Mesothelial cell of epicardium (in vitro differentiated cells): Measurements from ENCODE around the gene NR3C2. TPM values are rescaled to one million over a fixed set of nuclear protein-coding genes. Genes with fewer than 3 reads are reported as not detected.
A peak's percentile ranks its signal among the peaks of the same experiment; 100 is the strongest.
"Not testable (repeated sequence)": the region's sequence is repeated elsewhere in the genome, so short reads cannot be mapped to it uniquely, and the experiment has no call there.

Experiments used
- DNase-seq, 2 experiments: peaks; one replicate each; pipeline ENCODE4 v3.0.0; 2021; ENCODE audit warnings: low spot score in 2 of 2; ENCODE audit not compliant: unreplicated experiment in 2 of 2
- H3K27ac Mint-ChIP-seq: 2 replicates; pipeline ENCODE4 v1.8.0; 2021; ENCODE audit warnings: mixed read lengths
- H3K27me3 Mint-ChIP-seq: 2 replicates; pipeline ENCODE4 v1.8.0; 2021; ENCODE audit warnings: low read depth, mixed read lengths
- H3K36me3 Mint-ChIP-seq: 2 replicates; pipeline ENCODE4 v1.8.0; 2021; ENCODE audit warnings: mixed read lengths
- H3K4me1 Mint-ChIP-seq: 2 replicates; pipeline ENCODE4 v1.8.0; 2021; ENCODE audit warnings: mixed read lengths
- H3K4me3 Mint-ChIP-seq: 2 replicates; pipeline ENCODE4 v1.8.0; 2021; ENCODE audit warnings: mild to moderate bottlenecking, moderate library complexity, mixed read lengths
- H3K9me3 Mint-ChIP-seq: 2 replicates; pipeline ENCODE4 v1.8.0; 2021; ENCODE audit warnings: mixed read lengths
- total RNA-seq: library from RNA; stranded (reverse); gene quantifications from 3 replicates; pipeline ENCODE4 v1.2.1, GENCODE V29; 2021
- TF ChIP-seq, protein P1 (sequence below): fragments of 200-600 bp; sonication (generic); IDR thresholded peaks from one replicate; pipeline ENCODE4 v1.5.0; 2021; ENCODE audit warnings: antibody characterized with exemption; ENCODE audit not compliant: unreplicated experiment

The NR3C2 gene
- total RNA-seq, 1 donor from 2014 or later = 5.2 TPM

DNA sequence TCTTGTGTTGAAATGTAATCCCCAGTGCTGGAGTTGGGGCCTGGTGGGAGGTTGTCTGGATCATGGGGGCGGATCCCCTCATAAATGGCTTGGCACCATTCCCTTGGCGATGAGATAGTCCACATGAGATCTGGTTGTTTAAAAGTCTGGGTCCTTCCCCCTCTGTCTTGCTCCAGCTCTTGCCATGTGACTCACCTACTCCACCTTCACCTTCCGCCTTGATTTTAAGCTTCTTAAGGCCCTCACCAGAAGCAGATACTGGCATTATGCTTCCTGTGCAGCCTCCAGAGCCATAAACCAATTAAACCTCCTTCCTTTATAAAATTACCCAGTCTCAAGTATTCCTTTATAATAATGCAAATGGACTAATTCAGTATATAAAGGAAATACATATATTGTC, 111.5 kb downstream of the NR3C2 start:
- DNase-seq = no peak
- TF ChIP-seq, protein P1, sequence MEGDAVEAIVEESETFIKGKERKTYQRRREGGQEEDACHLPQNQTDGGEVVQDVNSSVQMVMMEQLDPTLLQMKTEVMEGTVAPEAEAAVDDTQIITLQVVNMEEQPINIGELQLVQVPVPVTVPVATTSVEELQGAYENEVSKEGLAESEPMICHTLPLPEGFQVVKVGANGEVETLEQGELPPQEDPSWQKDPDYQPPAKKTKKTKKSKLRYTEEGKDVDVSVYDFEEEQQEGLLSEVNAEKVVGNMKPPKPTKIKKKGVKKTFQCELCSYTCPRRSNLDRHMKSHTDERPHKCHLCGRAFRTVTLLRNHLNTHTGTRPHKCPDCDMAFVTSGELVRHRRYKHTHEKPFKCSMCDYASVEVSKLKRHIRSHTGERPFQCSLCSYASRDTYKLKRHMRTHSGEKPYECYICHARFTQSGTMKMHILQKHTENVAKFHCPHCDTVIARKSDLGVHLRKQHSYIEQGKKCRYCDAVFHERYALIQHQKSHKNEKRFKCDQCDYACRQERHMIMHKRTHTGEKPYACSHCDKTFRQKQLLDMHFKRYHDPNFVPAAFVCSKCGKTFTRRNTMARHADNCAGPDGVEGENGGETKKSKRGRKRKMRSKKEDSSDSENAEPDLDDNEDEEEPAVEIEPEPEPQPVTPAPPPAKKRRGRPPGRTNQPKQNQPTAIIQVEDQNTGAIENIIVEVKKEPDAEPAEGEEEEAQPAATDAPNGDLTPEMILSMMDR = no peak
- Mint-ChIP-seq H3K27me3 (no peaks in the 10 kb centered on the region), H3K27ac (no peak overlapping the region), H3K36me3 (no peaks in the 10 kb centered on the region), H3K4me3 (no peak overlapping the region), H3K4me1 (no peaks in the 10 kb centered on the region), H3K9me3 (no peaks in the 10 kb centered on the region)

DNA sequence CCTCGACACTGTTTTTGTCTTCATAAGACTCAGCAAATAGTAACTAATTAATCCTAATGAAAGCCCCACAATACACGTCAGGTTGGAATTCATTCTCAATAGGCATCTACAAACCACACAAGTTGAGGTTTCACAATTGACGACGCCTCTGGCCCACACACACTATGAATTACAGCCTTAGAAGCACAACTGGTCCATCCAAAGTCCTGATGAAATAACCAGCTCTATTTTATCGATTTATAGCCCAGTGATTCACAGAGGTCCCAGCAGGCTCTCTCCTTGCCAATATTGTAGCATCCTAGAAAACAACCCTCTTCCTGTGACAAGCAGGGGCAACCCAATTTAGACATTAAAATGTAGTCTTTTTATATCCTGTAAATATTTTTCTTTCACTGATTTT, 112.1 kb downstream of the NR3C2 start:
- no peaks in the 10 kb centered on the region for H3K9me3 Mint-ChIP-seq
- TF ChIP-seq, protein P1 = no peak
- no peaks in the 10 kb centered on the region for H3K4me1 Mint-ChIP-seq
- no peaks in the 10 kb centered on the region for H3K36me3 Mint-ChIP-seq
- no peak overlapping the region for H3K27ac Mint-ChIP-seq
- no peak for DNase-seq
- no peaks in the 10 kb centered on the region for H3K27me3 Mint-ChIP-seq
- H3K4me3 Mint-ChIP-seq = no peak overlapping the region

DNA sequence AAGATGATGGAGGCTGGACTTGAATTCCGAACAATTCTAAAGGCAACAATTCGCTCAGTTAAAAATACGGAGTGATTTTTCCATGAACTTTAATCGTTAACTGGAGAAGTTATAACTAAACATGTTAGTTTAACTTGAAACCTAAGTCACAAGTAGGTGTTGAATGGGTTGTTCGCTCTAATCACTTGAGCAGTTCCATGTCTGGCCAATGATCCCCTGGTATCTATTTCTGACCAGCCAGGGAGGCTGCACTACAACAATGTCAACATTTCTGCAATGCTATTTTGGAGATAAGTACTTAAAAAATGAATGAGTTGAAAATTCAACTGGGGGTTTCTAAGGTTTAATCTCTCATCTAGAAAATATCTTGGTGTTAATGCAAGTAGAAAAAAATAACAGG, 112.5 kb downstream of the NR3C2 start:
- no peaks in the 10 kb centered on the region for H3K4me1 Mint-ChIP-seq
- H3K27me3 Mint-ChIP-seq = no peaks in the 10 kb centered on the region
- no peak for DNase-seq
- TF ChIP-seq, protein P1 = no peak
- H3K36me3 Mint-ChIP-seq = no peaks in the 10 kb centered on the region
- H3K4me3 Mint-ChIP-seq = no peak overlapping the region
- no peak overlapping the region for H3K27ac Mint-ChIP-seq
- H3K9me3 Mint-ChIP-seq = no peaks in the 10 kb centered on the region

DNA sequence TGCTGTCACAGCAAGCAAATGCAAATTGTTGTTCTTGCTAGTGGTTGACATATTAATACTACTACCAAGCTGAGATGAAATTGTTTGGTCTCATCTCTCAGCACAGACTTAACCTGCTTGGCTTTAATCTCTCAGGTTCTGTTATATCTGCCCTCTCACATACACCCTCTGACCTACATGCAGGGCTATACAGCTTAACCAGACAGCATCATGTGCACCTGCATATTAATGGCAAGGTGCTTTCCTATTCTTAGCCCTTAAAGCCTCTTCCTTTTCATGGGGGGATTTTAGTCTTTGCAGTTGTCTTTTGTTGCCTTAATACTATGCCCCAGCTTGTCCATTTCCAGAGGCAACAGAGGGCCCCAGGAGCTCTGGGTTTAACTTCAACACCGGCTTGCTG, 114.5 kb downstream of the NR3C2 start:
- TF ChIP-seq, protein P1 = no peak
- H3K27me3 Mint-ChIP-seq = no peaks in the 10 kb centered on the region
- H3K27ac Mint-ChIP-seq = no peak overlapping the region
- H3K9me3 Mint-ChIP-seq = peaks cover 5% of the 10 kb centered on the region
- no peak for DNase-seq
- H3K4me1 Mint-ChIP-seq = no peaks in the 10 kb centered on the region
- H3K36me3 Mint-ChIP-seq = no peaks in the 10 kb centered on the region
- no peak overlapping the region for H3K4me3 Mint-ChIP-seq

DNA sequence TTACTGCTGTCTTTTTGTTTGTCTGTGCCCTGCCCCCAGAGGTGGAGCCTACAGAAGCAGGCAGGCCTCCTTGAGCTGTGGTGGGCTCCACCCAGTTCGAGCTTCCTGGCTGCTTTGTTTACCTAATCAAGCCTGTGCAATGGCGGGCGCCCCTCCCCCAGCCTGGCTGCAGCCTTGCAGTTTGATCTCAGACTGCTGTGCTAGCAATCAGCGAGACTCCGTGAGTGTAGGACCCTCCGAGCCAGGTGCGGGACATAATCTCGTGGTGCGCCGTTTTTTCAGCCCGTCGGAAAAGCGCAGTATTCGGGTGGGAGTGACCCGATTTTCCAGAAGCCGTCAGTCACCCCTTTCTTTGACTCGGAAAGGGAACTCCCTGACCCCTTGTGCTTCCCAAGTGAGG, 118.9 kb downstream of the NR3C2 start:
- not testable (repeated sequence) for H3K4me1 Mint-ChIP-seq, H3K27ac Mint-ChIP-seq, H3K36me3 Mint-ChIP-seq, DNase-seq, H3K27me3 Mint-ChIP-seq, H3K9me3 Mint-ChIP-seq
- H3K4me3 Mint-ChIP-seq = peak overlapping the region; percentile 53

DNA sequence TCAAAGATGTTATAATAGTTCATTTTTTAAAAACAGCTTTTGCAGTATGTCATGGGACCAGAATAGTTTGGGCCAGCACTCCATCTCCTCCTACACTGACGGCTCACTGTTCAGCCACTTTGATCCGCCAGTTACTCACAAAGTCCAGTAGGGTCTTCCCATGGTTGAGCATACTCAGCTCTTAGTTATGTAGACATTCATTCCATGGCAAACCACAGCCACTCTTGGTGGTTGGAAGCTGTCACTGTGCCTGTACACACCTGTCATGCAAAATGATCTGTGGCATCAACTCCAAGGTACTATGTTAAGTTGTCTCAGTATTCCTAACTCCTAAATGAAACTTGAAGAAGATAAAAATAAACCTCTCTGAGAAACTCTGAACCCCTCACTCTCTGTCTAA, 127.2 kb downstream of the NR3C2 start:
- DNase-seq = no peak
- H3K27ac Mint-ChIP-seq = no peak overlapping the region
- TF ChIP-seq, protein P1 = no peak

More for the DNA sequence above, 127.2 kb downstream of the NR3C2 start:
- Mint-ChIP-seq H3K27me3 (no peaks in the 10 kb centered on the region), H3K4me3 (no peak overlapping the region), H3K9me3 (no peaks in the 10 kb centered on the region), H3K36me3 (no peaks in the 10 kb centered on the region), H3K4me1 (peaks cover 10% of the 10 kb centered on the region)
